BJ (cell line): ENCODE measurements around the gene EHD3. TPM values are rescaled to one million over a fixed set of nuclear protein-coding genes. Genes with fewer than 3 reads are reported as not detected.

Experiments used
- CTCF ChIA-PET: fragments of 350-600 bp; formaldehyde crosslinking; extraction: SDS; loops from one replicate; lab custom pipeline; 2021; ENCODE audit warnings: antibody characterized with exemption, inconsistent platforms; lab: Yijun Ruan, JAX
- POLR2A ChIA-PET: fragments of 300-600 bp; sonication (Branson Sonifier 250); formaldehyde crosslinking; extraction: SDS; loops from one replicate; lab custom pipeline; 2021; ENCODE audit warnings: antibody characterized with exemption; lab: Charles Lee
- DNase-seq: peaks from one replicate; pipeline ENCODE4 v3.0.0-alpha.2; 2011; ENCODE audit warnings: low read depth
- H3K27me3 ChIP-seq: 2 replicates; pipeline ENCODE4 v1.6.0; 2011; ENCODE audit warnings: low read length; ENCODE audit not compliant: control insufficient read depth, insufficient read depth
- H3K36me3 ChIP-seq: 2 replicates; pipeline ENCODE4 v1.5.1; 2011; ENCODE audit warnings: low read length; ENCODE audit not compliant: control insufficient read depth, insufficient read depth
- H3K4me3 ChIP-seq: 2 replicates; pipeline ENCODE4 v1.5.1; 2011; ENCODE audit warnings: low read depth, mild to moderate bottlenecking, control low read depth, low read length
- CTCF ChIP-seq: IDR thresholded peaks from 2 replicates; pipeline ENCODE4 v1.5.1; 2011; ENCODE audit warnings: low read depth, mild to moderate bottlenecking, control low read depth, inconsistent platforms, low read length, moderate library complexity; ENCODE audit not compliant: insufficient read depth
- polyA plus RNA-seq: library from polyadenylated mRNA; depleted of rRNA; stranded (reverse); fragments of >200 nt; gene quantifications from 2 replicates; pipeline ENCODE4 v1.2.3, GENCODE V29; 2011

The EHD3 gene
- polyA plus RNA-seq, 1 experiment: 69.4 TPM

- ChIA-PET POLR2A (no interaction called here), CTCF (interaction anchor here (1.4 to 1.8 kb wide), 3 partner anchors 11 to 64 kb away, joined by 5 read pairs; no protein-coding TSS in a partner anchor)
- DNase-seq: no peak
- Histone ChIP-seq H3K4me3 (no peak overlapping the region), H3K27me3 (no peaks in the 10 kb centered on the region), H3K36me3 (peaks cover 6% of the 10 kb centered on the region)
- no peak for TF ChIP-seq CTCF
These were observed 36.2 kb downstream of the EHD3 start for GRCh38 chr2:31270131-31270530.

- peak; percentile 47 for DNase-seq
These were observed 36.9 kb downstream of the EHD3 start for GRCh38 chr2:31270822-31271231.

GRCh38 chr2:31271851-31272267 lies 37.9 kb downstream of the EHD3 start:
- TF ChIP-seq CTCF: no peak
- DNase-seq: no peak
- POLR2A ChIA-PET: interaction anchor here (0.6 to 0.7 kb wide), 2 partner anchors 17 to 26 kb away, joined by 3 to 6 read pairs; no protein-coding TSS in a partner anchor
- Histone ChIP-seq H3K27me3 (no peaks in the 10 kb centered on the region), H3K36me3 (peaks cover 2% of the 10 kb centered on the region; the same call in 1 of the 2 replicates), H3K4me3 (no peak overlapping the region)
- CTCF ChIA-PET: interaction anchor here (1.0 to 1.7 kb wide), 2 partner anchors 9 to 61 kb away, joined by 3 to 7 read pairs; no protein-coding TSS in a partner anchor

More at GRCh38 chr2:31270822-31271231, 36.9 kb downstream of the EHD3 start:
- H3K4me3 ChIP-seq: no peak overlapping the region
- no peaks in the 10 kb centered on the region for H3K27me3 ChIP-seq
- ChIA-PET POLR2A (no interaction called here), CTCF (interaction anchor here (1.7 to 1.8 kb wide), 2 partner anchors 10 to 64 kb away, joined by 5 to 7 read pairs; no protein-coding TSS in a partner anchor)
- peaks cover 5% of the 10 kb centered on the region; the same call in 1 of the 2 replicates for H3K36me3 ChIP-seq
- TF ChIP-seq CTCF: no peak

- no peak for DNase-seq
- POLR2A ChIA-PET: no interaction called here
- TF ChIP-seq CTCF: no peak
- no peaks in the 10 kb centered on the region for H3K36me3 ChIP-seq
- no peaks in the 10 kb centered on the region for H3K27me3 ChIP-seq
- CTCF ChIA-PET: interaction anchor here (0.6 to 1.0 kb wide), 4 partner anchors 12 to 837 kb away, joined by 3 read pairs; no protein-coding TSS in a partner anchor
- H3K4me3 ChIP-seq: no peak overlapping the region
These were observed 40.6 kb downstream of the EHD3 start for GRCh38 chr2:31274401-31275075.

GRCh38 chr2:31275976-31276375 lies 42.0 kb downstream of the EHD3 start:
- CTCF ChIA-PET: interaction anchor here (1.0 kb wide), 1 partner anchor 10 kb away, joined by 3 read pairs; no protein-coding TSS in a partner anchor
- H3K36me3 ChIP-seq: no peaks in the 10 kb centered on the region
- POLR2A ChIA-PET: no interaction called here
- no peak overlapping the region for H3K4me3 ChIP-seq
- no peak for DNase-seq
- H3K27me3 ChIP-seq: no peaks in the 10 kb centered on the region
- TF ChIP-seq CTCF: no peak
